GM19372 (cell line): ENCODE measurements around the gene CMKLR1.

Experiments used
- ATAC-seq: cut with Tn5 transposase; IDR thresholded peaks from one replicate; pipeline ENCODE4 v1.9.1; 2021; ENCODE audit warnings: mild to moderate bottlenecking, low read depth, moderate library complexity; ENCODE audit not compliant: unreplicated experiment

Gene CMKLR1

DNA sequence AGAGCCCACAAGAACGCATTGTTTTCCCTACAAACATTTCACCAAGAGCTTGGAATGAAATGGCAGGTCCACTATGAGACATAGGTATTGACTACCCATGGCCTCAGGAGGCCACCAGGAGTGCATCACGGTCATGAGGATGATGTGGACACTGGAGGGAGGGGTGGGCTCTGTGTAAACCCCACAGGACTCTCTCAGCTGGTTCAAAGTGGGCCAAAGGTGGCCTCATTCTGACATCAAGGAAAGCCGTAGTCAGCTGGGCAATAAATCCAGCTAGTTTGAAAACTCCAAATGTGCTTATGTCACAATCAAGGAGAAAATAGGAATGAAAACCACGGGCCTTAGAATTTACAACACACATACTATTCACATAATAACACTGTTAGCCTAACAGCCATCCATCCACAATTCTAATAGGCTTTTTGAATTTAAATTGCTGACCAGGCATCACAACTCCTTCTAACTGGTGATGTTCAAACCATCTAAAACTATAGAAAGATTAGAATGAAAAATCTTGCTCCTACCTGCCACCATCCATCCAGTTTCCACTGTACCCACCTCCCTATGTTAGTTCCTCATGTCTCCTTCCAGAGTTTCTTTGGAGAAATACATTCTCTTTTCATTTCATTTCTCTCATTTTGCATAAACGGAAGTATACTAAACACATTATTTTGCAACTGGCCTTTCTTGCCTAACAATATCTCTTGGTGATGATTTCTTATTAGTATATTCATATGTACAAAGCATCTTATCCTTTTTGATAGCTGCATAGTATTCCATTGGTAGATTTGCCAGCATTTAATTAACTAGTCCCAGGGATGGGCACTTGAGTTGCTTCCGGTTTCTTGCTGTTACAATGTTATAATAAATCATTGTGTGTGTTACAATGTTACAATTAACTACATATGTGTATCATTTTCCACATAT, 21.5 kb downstream of the CMKLR1 start:
- ATAC-seq: no peak

DNA sequence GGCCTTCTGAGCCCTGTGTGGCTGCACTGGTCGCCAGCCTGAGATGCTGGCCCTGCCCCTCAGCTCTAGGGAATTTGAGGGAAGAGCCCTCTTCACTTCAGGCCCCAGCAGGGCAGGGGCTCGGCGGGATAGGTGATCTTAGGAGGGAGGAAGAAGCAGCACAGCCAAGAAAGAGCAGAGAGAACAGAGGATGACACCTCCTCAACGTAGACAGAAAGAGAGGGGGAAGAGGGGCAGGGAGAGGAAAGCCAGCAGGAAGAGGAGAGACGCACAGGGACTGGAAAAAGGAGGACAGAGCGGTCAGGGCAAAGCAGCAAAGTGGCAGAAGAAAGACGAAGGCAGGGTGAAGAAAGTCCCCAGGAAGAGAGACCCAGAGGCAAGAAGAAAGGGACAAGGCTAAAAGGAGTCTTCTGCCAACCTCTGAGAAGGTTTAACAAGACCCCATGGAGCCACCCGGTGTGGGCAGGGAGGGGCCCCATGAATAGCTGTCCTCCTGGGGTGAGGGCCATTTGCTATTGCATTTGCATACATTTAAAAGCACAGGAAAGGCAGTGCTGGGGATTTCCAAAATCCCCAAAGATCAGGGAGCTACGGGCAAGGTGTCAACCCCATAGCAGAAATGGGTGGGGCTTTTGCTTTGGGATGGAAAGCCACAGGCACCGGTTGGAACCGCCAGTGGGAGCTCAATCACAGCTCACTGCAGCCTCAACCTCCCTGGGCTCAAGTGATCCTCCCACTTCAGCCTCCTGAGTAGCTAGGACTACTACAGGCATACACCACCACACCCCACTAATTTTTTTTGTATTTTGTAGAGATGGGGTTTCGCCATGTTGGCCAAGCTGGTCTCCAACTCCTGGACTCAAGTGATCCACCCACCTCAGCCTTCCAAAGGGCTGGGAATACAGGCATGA, 22.7 kb downstream of the CMKLR1 start:
- no peak for ATAC-seq

DNA sequence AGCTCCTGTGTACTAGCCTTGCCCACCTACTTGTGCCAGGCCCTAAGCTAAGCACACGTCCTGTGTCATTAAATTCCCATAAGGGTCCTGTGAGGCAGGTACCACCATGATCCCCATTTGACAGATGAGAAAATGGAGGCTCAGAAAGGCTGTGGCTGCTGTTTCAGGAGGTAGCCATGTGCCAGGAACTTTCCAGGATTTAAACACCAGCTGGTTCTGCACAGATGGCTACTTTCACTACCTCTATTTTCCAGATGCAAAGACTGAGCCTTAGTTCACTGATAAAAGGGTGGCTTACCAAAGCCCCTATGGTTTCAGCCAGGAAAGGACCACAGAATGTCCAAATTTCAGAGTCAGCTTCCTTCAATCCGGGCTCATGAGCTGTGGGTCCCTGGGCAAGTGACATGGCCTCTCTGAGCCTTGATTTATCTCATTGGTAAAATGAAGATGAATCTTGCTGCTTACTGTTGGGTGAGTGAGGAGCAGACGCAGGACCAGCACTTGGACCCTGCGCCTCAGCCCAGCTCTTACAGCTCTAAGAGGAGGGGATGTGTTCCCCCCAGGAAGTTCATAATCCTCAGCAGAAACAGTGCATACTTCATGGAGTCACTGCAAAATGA, 23.5 kb downstream of the CMKLR1 start:
- no peak for ATAC-seq

DNA sequence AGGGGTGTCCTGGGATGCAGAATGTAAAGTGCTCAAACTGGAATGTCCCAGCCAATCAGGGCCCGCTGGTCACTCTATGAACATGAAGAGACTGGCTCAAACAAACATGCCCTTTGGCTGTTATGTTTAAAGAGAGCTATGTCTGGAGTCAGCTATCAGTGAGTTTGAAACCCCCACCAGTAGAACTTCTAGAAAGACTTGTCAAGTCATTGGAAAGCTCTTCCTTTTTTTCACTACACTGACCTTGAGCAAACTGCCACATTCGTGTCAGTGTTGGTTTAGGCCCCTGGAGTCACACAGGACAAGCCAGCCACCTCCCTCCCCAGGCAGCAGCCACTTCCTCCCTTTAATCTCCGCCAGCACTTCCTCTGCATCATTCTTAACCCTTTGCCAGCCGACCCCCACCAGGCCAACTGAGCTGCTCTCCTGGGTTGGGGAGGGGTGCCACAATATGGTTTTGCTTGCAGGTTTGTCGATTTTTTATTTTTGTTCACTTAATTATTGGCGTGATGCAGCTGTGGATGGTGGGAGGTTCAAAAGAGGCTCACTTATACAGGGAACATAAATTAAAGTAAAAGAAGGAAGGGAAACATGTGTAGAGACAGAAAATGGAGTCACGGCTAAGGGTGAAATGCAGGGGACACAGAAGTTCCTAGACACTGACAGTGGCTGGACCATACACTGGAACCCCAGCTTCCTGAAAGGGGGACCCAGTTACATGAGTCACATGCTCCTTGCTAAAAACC, 25.3 kb downstream of the CMKLR1 start:
- no peak for ATAC-seq

DNA sequence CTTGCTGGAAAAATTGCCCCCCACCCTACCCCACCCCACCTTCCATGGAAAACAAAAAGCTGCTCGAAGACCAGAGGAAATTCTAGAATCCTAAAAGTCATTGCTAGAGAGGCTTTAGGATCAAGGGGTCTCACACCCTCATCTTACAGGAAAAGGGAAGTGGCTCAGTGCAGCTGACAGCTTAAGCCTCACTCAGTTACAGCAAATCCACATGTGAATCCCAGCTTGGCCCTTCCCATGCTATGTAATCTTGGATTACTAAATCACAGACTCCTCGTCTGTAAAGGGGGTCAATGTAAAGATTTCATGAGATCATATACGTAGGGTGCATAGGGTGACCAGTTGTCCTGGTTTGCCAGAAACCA, 25.9 kb downstream of the CMKLR1 start:
- ATAC-seq: no peak

DNA sequence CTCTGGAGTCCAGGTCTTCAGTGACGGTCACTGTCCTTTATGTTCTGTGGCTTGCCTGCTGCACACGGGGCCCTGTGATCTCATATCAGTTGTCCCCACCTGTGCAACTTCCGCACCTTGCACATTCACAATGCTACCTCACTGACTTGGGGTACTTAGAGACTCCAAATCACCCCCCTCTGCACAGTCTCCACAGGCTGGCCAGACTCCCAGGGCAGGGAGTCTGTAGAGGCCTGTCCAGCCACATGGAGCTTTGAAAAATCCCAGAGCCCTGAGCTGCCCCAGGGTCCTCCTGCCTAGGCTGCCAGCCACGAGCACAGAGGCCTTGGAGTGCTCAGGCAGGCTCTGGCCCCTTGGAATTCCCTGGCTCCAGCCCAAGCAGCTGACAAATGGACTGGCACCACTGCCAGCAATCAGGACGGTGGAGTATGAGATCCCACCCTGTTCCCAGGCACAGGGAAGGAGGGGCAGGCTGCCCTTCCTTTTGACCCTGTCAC, 26.4 kb downstream of the CMKLR1 start:
- no peak for ATAC-seq

DNA sequence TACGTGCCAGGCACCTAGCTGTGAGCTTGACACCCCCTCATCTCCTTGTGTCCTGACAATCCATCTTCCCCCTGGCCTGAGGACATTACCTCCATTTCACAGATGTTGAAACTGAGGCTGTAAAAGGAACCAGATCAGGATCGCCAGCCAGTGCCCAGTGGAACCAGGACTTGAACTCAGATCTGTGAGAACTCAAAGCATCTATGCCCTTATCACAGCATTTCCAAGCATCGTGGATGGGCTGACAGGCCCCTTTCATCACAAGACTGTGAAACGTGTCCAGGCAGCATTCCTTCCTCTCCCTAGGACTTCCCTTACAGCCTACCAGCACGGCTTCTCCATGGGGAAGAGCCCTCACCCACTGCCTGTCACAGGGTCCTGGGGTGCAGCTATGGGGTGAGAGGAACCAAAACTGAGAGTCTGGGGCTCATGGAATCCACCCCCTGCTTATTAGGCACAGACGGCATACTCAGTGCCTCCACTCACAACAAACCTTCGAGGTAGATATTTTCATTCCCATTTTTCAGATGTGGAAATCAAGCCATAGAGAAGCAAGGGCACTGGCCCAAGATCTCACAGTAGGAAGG, 26.9 kb downstream of the CMKLR1 start:
- ATAC-seq: no peak

DNA sequence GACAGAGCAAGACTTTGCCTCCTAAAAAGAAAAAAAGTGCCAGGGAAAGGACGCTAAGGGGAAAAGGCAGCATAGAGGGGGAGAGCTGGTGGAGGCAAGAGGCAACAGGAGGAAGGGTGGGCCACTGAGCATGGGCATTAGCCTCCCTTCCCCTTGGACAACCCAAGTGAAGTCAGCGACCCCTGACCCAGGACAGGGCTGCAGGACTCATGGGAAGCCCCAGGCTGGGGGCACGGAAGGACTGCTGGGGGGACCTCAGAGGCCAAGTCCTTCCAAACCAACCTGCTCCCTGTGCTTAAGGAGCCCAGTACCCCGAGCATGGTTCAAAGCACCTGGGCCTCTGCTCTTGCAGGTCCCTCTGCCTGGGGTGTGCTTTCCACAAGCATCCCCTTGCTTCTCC, 27.5 kb downstream of the CMKLR1 start:
- ATAC-seq: no peak

DNA sequence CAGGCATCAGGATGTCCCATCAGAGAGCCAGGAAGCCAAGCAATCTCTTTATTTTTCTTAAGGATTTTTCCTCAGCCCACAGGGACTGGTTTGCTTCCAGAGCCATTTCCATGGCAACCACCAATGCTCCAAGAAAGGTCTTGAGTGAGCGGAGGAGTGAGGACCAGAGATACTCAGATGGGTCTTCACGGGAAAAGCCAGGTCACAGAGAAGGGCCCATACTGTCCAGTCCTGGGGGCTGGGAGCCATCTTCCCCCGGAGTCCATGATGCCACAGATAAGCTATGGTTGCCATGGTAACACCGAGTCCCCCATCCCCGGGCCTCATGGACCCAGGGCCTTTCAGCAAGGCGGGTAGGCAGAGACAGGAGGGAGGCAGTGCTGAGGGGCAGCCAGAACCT, 28.6 kb downstream of the CMKLR1 start:
- no peak for ATAC-seq

DNA sequence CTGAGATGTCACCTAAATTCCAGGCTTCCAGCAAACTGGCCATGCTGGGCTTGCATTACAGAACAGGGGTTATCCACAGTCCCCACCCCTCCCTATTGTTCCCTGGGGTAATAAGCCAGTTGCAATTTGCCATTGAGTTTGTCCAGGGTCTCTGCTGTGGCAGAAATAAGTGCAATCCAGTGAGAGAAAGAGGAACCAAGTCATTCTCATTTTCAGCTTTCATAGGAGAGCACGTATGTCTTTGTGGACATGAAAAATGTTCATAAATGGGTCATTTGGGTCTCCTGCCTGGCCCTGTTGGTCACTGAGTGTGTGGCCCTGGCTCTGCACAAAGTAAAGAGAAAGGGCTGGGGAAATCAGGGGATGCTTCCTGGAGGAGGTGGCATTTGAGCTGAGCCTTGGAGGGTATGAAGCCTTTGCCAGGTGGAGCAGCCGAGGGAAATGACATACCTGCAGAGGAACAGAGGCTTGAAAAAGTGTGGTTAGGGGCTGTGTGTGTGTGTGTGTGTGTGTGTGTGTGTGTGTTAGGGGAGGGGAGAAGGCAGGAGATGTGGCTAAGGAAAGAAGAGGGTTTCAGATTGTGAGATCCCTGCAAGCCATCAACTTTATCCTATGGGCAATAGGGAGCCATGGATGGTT, 29.3 kb downstream of the CMKLR1 start:
- no peak for ATAC-seq

DNA sequence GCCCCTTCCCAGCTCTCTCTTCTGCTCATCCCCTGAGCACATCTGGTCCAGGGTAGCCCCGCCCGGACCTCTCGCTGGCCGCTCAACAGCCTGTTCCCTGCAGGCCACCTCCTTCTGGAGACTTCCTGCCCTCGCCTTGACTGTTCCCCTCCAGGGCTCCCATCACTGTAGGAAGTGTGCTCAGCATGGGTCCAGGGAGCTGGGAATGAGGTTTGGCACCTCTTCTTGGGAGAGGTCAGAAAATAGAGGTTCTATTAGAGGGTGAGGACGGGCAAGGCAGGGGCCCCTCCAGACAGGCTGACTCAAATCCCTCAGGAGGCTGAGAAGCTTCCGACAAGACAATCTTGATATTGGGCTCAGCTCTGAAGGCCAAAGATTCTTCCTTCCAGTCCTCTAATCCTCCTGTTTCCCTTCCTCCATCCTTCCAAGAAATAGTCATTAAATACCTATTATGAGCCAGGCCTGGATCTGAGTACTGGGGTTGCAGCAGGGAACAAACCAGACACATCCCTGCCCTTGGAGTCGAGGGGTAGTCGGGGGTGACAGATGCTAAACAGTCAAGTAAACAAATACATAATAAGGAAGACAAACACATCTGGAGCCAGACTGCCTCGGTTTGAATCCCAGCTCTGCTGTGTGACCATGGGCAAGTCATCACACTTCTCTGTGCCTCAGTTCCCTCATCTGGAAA, 30.6 kb downstream of the CMKLR1 start:
- no peak for ATAC-seq

DNA sequence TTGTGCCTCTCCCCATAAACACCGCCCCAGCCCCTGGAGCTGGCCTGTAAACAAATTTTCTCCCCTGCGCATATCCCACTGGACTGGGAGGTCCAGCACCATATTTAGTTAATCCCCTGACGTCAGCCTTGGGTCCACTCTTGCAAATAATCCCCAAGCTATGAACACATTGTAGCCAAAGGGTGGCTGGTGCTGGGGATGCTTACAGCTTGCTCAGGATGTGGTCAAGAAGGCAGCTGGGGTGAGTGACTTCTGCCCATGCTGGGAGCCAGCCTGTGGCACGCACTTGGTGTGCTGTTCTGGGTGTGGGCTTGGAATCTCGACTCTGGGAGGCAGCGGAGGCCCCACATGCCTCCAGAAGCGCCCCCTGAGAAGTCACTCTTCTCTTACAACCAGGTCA, 32.1 kb downstream of the CMKLR1 start:
- ATAC-seq: no peak

DNA sequence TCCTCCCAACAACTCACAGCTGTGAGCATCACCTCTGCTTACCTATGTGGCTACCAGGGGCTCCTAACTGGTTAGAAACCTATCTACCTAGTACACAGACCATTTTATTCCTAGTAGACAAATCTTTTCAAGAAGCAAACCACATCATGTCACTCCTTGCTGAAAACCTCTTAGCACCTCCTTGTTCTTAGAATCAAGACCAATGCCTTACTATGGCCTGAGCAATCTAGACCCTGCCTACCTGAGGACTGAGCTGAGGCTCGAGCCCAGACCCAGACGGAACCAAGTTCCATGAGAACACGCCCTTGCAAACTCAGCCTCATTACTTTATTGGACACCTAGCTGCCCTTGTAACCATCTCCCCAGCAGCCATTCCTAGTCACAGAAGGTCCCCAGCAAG, 32.6 kb downstream of the CMKLR1 start:
- ATAC-seq: no peak

DNA sequence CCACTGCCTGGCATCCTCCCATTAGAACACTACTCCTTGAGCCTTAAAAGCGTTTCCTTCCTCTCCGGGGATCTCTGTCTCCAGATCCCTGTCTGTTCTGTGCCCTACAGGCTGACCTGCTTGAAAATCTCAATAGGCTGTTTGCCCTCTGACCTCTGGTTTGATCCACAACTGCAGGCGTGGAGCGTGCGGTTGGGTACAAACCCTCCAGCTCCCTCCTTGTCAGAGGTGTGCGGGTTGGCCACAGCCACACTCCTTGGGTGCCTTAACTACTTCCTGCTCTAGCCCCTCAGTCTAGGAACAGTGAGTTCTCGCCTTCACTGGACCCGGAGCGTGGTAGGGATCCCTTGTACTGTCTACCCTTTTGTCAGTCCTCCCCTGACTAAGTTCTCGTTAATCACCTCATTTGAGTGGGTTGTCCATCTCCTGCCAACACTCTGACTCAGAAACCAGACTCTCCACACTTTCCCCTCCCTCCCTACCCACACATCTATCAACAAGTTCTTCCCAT, 33.1 kb downstream of the CMKLR1 start:
- ATAC-seq: no peak

DNA sequence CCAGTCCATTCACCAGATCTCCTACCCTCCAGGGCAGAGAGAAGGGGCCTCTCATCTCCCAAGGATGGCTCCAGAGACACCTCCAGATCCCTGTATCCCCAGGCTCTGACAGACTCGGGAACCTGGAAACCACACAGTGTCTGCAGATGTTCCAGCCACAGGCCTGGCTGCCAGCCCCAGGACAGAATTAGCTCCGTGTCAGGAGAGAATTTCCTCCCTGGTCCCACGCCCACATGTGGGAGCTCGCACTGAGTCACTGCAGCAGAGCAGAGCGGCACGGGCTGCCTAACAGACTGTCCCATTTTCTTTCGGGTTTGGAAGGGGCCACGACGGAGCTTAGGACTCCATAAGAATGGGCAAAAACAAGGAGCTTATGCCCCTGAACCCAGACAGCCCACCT, 33.6 kb downstream of the CMKLR1 start:
- ATAC-seq: no peak

DNA sequence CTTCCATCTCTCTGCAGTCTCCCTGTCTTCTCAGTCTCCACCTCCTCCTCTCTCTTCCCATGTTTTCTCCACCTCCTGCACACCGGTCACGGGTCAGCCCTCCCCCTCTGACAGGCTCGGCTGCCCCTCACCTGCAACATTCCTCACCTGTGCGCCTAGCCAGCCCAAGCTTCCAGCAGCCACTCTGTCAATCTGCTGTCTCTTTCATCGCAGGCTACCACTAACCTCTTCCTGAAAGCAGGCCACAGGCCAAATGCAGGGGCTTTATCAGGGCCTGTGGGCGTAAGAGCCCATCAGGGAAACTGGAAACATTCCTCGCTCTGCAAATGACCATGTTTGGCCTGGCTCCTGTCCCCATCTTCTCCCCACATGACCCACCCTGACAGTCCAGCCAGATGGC, 34.5 kb downstream of the CMKLR1 start:
- no peak for ATAC-seq

DNA sequence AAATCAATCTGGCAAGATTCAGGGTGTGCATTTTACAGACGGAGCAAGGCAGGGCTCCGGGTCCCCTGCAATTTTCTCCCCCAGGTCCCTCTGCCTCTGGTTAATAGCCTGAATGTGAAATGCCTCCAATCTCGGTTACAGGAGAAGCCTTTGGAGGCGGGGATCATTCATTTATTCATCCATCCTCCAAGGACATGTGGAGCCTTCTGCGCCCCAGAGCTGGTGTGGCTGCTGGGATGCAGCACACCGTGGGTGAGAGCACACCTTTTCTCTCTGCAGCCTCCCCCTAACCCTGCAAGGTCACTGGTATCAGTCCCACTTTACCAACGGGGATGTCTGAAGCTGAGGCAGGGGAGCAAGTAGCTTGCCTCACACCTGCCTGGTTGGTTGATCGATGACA, 35.4 kb downstream of the CMKLR1 start:
- ATAC-seq: no peak

DNA sequence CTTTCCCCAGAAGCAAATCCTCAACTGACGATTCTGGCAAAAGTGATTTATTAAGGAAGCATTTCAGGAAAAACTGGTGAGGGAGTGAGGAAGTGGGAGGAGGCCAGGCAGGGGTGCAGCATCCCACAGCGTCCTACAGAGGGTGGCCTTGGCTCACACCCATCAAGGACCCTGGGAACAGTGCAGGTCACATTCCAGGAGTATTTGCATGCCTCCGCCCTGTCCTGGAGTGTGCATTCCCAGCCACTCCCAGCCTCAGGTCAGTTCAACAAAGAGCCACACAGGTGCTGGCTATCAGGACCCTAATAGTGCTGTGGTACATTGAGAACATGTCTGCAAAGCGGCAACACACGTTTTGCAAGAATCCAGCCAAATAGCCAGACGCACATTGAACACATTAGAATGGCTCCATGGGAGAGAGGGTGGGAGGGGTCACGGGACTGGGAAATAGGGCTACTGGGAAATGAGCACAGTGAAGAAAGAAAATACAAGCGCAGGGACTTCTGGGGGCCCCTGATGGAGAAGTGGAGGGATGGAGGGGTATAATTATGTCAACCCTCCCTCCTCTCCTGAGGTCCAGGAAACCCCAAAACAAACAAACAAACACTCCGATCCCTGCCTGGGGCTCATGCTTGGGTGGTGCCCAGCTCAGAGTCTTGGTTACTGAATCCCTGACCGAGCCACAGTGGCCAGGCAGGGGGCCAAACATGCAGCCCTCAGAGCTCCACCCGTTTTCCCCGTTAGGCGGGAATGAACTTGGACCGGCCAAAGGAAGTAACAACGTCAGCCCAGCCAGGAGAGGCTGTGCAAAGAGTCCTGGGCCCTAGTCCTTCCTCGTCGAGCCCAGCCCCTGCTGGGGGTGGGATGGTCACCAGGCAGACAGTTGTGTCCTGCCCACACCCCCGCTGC, 36.5 kb downstream of the CMKLR1 start:
- no peak for ATAC-seq
